Neural progenitor cell (in vitro differentiated cells): ENCODE results near the gene SCCPDH. TPM values are rescaled to one million over a fixed set of nuclear protein-coding genes. Genes with fewer than 3 reads are reported as not detected.

Source experiments
- DNase-seq: peaks from one replicate; pipeline ENCODE4 v3.0.0-alpha.2; 2016; ENCODE audit warnings: low spot score
- H2AFZ ChIP-seq: fragments of 200-600 bp; sonication (generic); replicated peaks from 2 replicates; pipeline ENCODE4 v1.6.1; 2016; ENCODE audit warnings: antibody characterized with exemption
- H3F3A ChIP-seq: fragments of 200-600 bp; sonication (generic); 2 replicates; pipeline ENCODE4 v1.6.1; 2016; ENCODE audit warnings: antibody characterized with exemption, low read depth
- H3K27ac ChIP-seq: fragments of 200-600 bp; sonication (generic); 2 replicates; pipeline ENCODE4 v1.5.1; 2016; ENCODE audit warnings: mild to moderate bottlenecking
- H3K27me3 ChIP-seq: fragments of 200-600 bp; sonication (generic); 2 replicates; pipeline ENCODE4 v1.6.1; 2016; ENCODE audit warnings: mild to moderate bottlenecking, moderate library complexity
- H3K36me3 ChIP-seq: fragments of 200-600 bp; sonication (generic); 2 replicates; pipeline ENCODE4 v1.5.1; 2016
- H3K4me1 ChIP-seq: fragments of 200-600 bp; sonication (generic); 2 replicates; pipeline ENCODE4 v1.6.1; 2016; ENCODE audit warnings: mixed run types
- H3K4me2 ChIP-seq: fragments of 200-600 bp; sonication (generic); 2 replicates; pipeline ENCODE4 v1.6.1; 2016
- H3K4me3 ChIP-seq: fragments of 200-600 bp; sonication (generic); 2 replicates; pipeline ENCODE4 v1.5.1; 2016
- H3K79me2 ChIP-seq: fragments of 200-600 bp; sonication (generic); 2 replicates; pipeline ENCODE4 v1.6.1; 2016; ENCODE audit warnings: low read depth
- H3K9ac ChIP-seq: fragments of 200-600 bp; sonication (generic); 2 replicates; pipeline ENCODE4 v1.6.1; 2016
- H3K9me3 ChIP-seq: fragments of 200-600 bp; sonication (generic); 2 replicates; pipeline ENCODE4 v1.5.1; 2016; ENCODE audit warnings: low read depth
- H4K20me1 ChIP-seq: fragments of 200-600 bp; sonication (generic); 2 replicates; pipeline ENCODE4 v1.6.1; 2016; ENCODE audit warnings: low read depth
- H3K27ac Mint-ChIP-seq: 3 replicates; pipeline ENCODE4 v1.8.0; 2021; ENCODE audit warnings: mixed read lengths
- H3K27me3 Mint-ChIP-seq: 2 replicates; pipeline ENCODE4 v1.8.0; 2022; ENCODE audit warnings: low read depth, mild to moderate bottlenecking, inconsistent platforms, moderate library complexity, mixed read lengths; ENCODE audit not compliant: insufficient read depth
- H3K36me3 Mint-ChIP-seq: 3 replicates; pipeline ENCODE4 v1.8.0; 2021; ENCODE audit warnings: mixed read lengths
- H3K4me1 Mint-ChIP-seq: 3 replicates; pipeline ENCODE4 v1.8.0; 2021; ENCODE audit warnings: mixed read lengths
- H3K4me3 Mint-ChIP-seq: 3 replicates; pipeline ENCODE4 v1.8.0; 2021; ENCODE audit warnings: mild to moderate bottlenecking, moderate library complexity, mixed read lengths
- H3K9me3 Mint-ChIP-seq: 3 replicates; pipeline ENCODE4 v1.8.0; 2020; ENCODE audit warnings: mixed read lengths
- CTCF ChIP-seq: fragments of 200-600 bp; sonication (generic); IDR thresholded peaks from 2 replicates; pipeline ENCODE4 v1.5.1; 2017; ENCODE audit warnings: antibody characterized with exemption, mild to moderate bottlenecking
- EZH2 ChIP-seq: fragments of 200-600 bp; sonication (generic); IDR thresholded peaks from 2 replicates; pipeline ENCODE4 v1.6.1; 2017; ENCODE audit warnings: antibody characterized with exemption, mild to moderate bottlenecking, moderate library complexity
- EZH2phosphoT487 ChIP-seq: fragments of 200-600 bp; sonication (generic); IDR thresholded peaks from 2 replicates; pipeline ENCODE4 v1.6.1; 2017; ENCODE audit warnings: antibody characterized with exemption
- total RNA-seq: library from RNA; depleted of rRNA; stranded (reverse); fragments of >200 nt; gene quantifications from 2 replicates; pipeline ENCODE4 v1.2.3, GENCODE V29; 2015; ENCODE audit warnings: low replicate concordance

Gene SCCPDH
- total RNA-seq, 1 donor from 2014 or later = 56.3 TPM

GRCh38 chr1:246695136-246695535, 29.1 kb upstream of the SCCPDH start:
- peaks cover 28% of the 10 kb centered on the region for H3K9me3 Mint-ChIP-seq
- H3K4me1 Mint-ChIP-seq = peaks cover 7% of the 10 kb centered on the region
- Histone ChIP-seq H3K79me2 (no peaks in the 10 kb centered on the region), H3K9ac (no peak overlapping the region), H3K9me3 (no peaks in the 10 kb centered on the region), H4K20me1 (no peaks in the 10 kb centered on the region), H3K36me3 (no peaks in the 10 kb centered on the region), H3K4me2 (no peak overlapping the region), H3F3A (no peaks in the 10 kb centered on the region), H2AFZ (no peak overlapping the region), H3K27me3 (no peaks in the 10 kb centered on the region), H3K4me1 (no peaks in the 10 kb centered on the region), H3K27ac (no peak overlapping the region), H3K4me3 (no peak overlapping the region)
- TF ChIP-seq EZH2 (no peak), CTCF (no peak), EZH2phosphoT487 (no peak)
- no peak overlapping the region for H3K4me3 Mint-ChIP-seq
- H3K36me3 Mint-ChIP-seq = no peaks in the 10 kb centered on the region
- peaks cover 13% of the 10 kb centered on the region for H3K27me3 Mint-ChIP-seq
- H3K27ac Mint-ChIP-seq = no peak overlapping the region
- DNase-seq = no peak

- Mint-ChIP-seq H3K36me3 (no peaks in the 10 kb centered on the region), H3K27ac (no peak overlapping the region), H3K4me1 (peaks cover 7% of the 10 kb centered on the region), H3K4me3 (no peak overlapping the region), H3K27me3 (peaks cover 13% of the 10 kb centered on the region), H3K9me3 (peaks cover 28% of the 10 kb centered on the region)
- Histone ChIP-seq H3K4me3 (no peak overlapping the region), H3K36me3 (no peaks in the 10 kb centered on the region), H3K27ac (no peak overlapping the region), H4K20me1 (no peaks in the 10 kb centered on the region), H3K27me3 (no peaks in the 10 kb centered on the region), H3K9me3 (no peaks in the 10 kb centered on the region), H3K4me2 (no peak overlapping the region), H3F3A (no peaks in the 10 kb centered on the region), H3K4me1 (no peaks in the 10 kb centered on the region), H3K9ac (no peak overlapping the region), H3K79me2 (no peaks in the 10 kb centered on the region), H2AFZ (no peak overlapping the region)
- TF ChIP-seq CTCF = no peak
- no peak for TF ChIP-seq EZH2
- TF ChIP-seq EZH2phosphoT487 = no peak
- DNase-seq = no peak
Measured at GRCh38 chr1:246695666-246696065, 28.5 kb upstream of the SCCPDH start.

- peaks cover 8% of the 10 kb centered on the region for H3K27me3 Mint-ChIP-seq
- no peak for TF ChIP-seq EZH2phosphoT487
- no peak for TF ChIP-seq EZH2
- TF ChIP-seq CTCF = no peak
- Histone ChIP-seq H3K4me2 (peak overlapping the region; percentile 69), H3K27me3 (no peaks in the 10 kb centered on the region), H3K9ac (no peak overlapping the region), H3F3A (no peaks in the 10 kb centered on the region), H2AFZ (peak overlapping the region; percentile 100), H3K4me3 (peak overlapping the region; percentile 34), H3K27ac (no peak overlapping the region), H3K4me1 (no peaks in the 10 kb centered on the region), H4K20me1 (no peaks in the 10 kb centered on the region), H3K36me3 (no peaks in the 10 kb centered on the region), H3K9me3 (no peaks in the 10 kb centered on the region), H3K79me2 (no peaks in the 10 kb centered on the region)
- peaks cover 12% of the 10 kb centered on the region for H3K9me3 Mint-ChIP-seq
- H3K4me3 Mint-ChIP-seq = peak overlapping the region; percentile 62
- H3K27ac Mint-ChIP-seq = no peak overlapping the region
- no peak for DNase-seq
- H3K4me1 Mint-ChIP-seq = no peaks in the 10 kb centered on the region
- H3K36me3 Mint-ChIP-seq = no peaks in the 10 kb centered on the region
Measured at GRCh38 chr1:246698466-246699094, 25.6 kb upstream of the SCCPDH start.
